BJ (cell line): ENCODE results near the gene CLBA1. TPM values are rescaled to one million over a fixed set of nuclear protein-coding genes. Genes with fewer than 3 reads are reported as not detected.
A peak's percentile ranks its signal among the peaks of the same experiment; 100 is the strongest.

ENCODE experiments used
- CTCF ChIA-PET: fragments of 350-600 bp; formaldehyde crosslinking; extraction: SDS; loops from one replicate; lab custom pipeline; 2021; ENCODE audit warnings: antibody characterized with exemption, inconsistent platforms; lab: Yijun Ruan, JAX
- POLR2A ChIA-PET: fragments of 300-600 bp; sonication (Branson Sonifier 250); formaldehyde crosslinking; extraction: SDS; loops from one replicate; lab custom pipeline; 2021; ENCODE audit warnings: antibody characterized with exemption; lab: Charles Lee
- DNase-seq: peaks from one replicate; pipeline ENCODE4 v3.0.0-alpha.2; 2011; ENCODE audit warnings: low read depth
- H3K27me3 ChIP-seq: 2 replicates; pipeline ENCODE4 v1.6.0; 2011; ENCODE audit warnings: low read length; ENCODE audit not compliant: control insufficient read depth, insufficient read depth
- H3K36me3 ChIP-seq: 2 replicates; pipeline ENCODE4 v1.5.1; 2011; ENCODE audit warnings: low read length; ENCODE audit not compliant: control insufficient read depth, insufficient read depth
- H3K4me3 ChIP-seq: 2 replicates; pipeline ENCODE4 v1.5.1; 2011; ENCODE audit warnings: low read depth, mild to moderate bottlenecking, control low read depth, low read length
- CTCF ChIP-seq: IDR thresholded peaks from 2 replicates; pipeline ENCODE4 v1.5.1; 2011; ENCODE audit warnings: low read depth, mild to moderate bottlenecking, control low read depth, inconsistent platforms, low read length, moderate library complexity; ENCODE audit not compliant: insufficient read depth
- polyA plus RNA-seq: library from polyadenylated mRNA; depleted of rRNA; stranded (reverse); fragments of >200 nt; gene quantifications from 2 replicates; pipeline ENCODE4 v1.2.3, GENCODE V29; 2011

The CLBA1 gene
- polyA plus RNA-seq, 1 experiment = 5.9 TPM

DNA sequence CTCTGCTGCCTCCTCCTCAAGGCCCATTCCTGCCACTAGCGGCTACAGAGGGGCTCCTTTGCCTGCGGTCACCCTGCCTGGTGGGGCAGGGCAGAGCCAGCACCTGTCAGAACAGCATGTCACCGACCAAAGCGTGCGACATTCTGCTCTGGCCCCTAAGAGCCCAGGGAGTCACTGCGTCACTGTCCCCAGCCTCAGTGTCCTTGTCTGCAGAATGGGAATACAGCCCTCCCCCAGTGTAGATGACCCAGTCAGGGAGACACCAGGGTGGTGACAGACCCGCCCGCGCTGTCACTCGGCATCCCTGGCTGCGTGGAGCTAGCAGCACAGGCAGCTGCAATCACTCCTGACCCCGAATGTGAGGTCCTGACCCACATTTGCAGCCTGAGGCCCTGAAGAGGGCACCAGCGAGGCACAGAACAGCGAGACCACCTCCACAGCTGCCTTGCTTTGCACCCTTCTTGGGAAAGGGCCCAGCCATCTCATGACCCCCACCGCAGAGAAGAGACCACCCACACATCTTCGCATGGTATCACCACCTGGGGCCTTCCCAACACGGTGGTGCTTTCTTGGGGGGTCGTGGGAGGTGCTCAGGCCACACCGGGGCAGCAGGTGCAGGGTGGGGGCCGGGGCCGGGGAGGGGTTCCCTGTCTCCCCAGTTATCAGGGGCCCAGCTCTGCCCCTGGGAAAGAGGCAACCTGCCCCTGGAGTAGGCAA, 9.9 kb upstream of the CLBA1 start:
- Histone ChIP-seq H3K27me3 (no peaks in the 10 kb centered on the region), H3K4me3 (no peak overlapping the region), H3K36me3 (no peaks in the 10 kb centered on the region)
- ChIA-PET CTCF (interaction anchor here (0.9 to 5.3 kb wide), 20 partner anchors 8 to 112 kb away, joined by 3 to 159 read pairs (median 5); partner anchors contain the start of genes CDCA4 and CLBA1), POLR2A (no interaction called here)
- no peak for DNase-seq
- TF ChIP-seq CTCF = no peak

DNA sequence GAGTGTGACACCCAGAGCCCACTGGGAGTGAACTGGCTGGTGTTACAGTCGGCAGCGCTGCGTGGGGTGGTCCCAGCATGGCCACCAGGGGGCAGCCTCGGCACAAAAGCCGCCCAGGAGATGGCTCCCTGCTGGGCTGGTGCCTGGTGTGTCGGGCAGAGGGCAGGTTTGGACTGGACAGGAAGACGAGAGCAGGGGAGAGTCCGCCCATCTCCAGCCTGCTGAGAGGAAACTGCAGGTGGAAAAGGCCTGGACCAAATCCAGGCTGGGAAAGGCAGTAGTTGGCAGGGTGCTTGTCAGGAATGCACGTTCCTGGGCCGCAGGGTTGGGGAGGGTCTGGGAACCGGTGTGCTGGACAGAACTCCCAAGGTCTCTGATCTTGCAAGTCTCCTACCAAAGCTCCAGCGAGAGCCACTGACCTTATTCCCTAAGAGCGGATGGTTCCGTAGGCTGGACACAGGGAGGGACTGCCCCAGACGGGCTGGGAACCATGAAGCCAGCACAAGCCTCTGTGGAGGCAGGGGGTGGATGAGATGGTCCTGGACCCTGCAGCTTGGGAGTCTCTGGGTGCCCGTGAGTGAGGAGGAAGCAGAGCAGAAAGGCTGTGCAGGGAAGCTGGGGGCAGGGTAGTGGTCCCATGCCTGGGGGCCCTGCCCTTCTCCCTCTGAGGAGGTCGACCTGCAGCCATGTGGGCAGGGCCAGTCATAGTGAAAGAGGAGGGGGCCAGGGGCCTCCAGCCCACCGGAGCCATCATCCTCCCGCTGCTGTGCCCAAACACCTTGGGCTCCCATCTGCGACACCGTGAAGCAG, 9.2 kb upstream of the CLBA1 start:
- no peaks in the 10 kb centered on the region for H3K27me3 ChIP-seq
- CTCF ChIA-PET = interaction anchor here (0.9 to 5.3 kb wide), 19 partner anchors 9 to 91 kb away, joined by 3 to 159 read pairs (median 5); partner anchors contain the start of genes CDCA4 and CLBA1
- TF ChIP-seq CTCF = peak; percentile 95
- no peak overlapping the region for H3K4me3 ChIP-seq
- H3K36me3 ChIP-seq = no peaks in the 10 kb centered on the region
- POLR2A ChIA-PET = no interaction called here
- no peak for DNase-seq

GRCh38 chr14:104977008-104977680, 8.4 kb upstream of the CLBA1 start:
- no peak for TF ChIP-seq CTCF
- Histone ChIP-seq H3K4me3 (no peak overlapping the region), H3K27me3 (no peaks in the 10 kb centered on the region), H3K36me3 (no peaks in the 10 kb centered on the region)
- ChIA-PET CTCF (interaction anchor here (0.9 to 5.3 kb wide), 7 partner anchors 8 to 84 kb away, joined by 3 to 159 read pairs (median 6); partner anchors contain the start of gene CLBA1), POLR2A (no interaction called here)
- DNase-seq = no peak

DNA sequence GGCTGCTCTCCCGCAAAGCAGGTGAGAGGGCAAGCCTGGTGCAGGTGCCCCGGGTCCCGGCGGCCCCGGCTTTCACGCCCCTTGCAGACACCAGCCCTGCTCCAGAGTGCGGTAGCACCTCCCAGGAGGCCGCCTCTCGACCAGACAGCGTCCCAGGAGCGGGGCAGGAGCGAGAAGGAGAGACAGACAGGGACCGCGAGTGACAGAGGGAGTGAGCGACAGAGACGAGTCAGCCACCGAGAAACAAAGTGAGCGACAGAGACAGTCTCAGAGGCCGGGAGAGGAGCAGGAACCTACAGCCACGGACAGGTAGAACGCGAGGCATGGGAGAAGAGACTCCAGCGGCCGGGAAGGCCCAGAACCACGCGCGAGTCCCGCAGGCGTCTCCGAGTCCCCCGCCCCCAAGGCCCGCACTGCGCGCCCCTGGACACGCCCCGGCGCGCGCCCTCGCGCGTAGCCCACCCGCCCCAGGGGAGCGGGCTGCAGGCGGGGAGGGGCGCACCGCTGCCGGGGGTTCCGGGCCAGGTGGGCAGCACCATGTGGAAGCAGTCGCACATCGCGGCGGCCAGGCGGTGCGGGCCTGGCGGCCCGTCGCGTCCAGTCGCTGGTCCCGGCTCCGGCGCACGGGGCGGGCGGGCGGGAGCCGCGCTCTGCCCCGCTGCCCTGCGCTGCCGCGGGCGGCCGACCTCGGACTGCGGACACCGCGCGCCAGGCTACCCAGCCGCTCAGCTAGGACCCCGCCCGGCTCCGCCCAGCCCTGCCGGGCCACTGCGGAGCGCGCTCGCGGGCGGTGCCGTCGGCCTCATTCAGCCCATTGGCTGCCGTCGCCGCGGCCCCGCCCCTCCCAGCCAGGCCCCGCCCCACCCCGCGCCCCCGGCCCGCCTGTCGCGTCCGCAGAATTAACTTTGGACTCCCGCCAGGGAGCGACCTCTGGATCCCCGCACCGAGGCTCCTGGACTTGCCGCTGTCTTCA, 7.6 kb upstream of the CLBA1 start, which contains the start of gene AHNAK2:
Gene AHNAK2 (minus strand): TSS at position 694 of the 973 bp plus-strand sequence. CDS start 137 bp downstream, at position 557.
- peak within 1 kb of the TSS; percentile 42 for H3K4me3 ChIP-seq
- no peaks in the 10 kb centered on the region for H3K27me3 ChIP-seq
- no peaks in the 10 kb centered on the region for H3K36me3 ChIP-seq
- POLR2A ChIA-PET = no interaction called here
- no peak for TF ChIP-seq CTCF
- CTCF ChIA-PET = interaction anchor here (1.0 to 2.1 kb wide), 3 partner anchors 47 to 67 kb away, joined by 3 to 17 read pairs (median 3); no protein-coding TSS in a partner anchor
- DNase-seq = no peak
